PC-9 (cell line): Measurements from ENCODE around the gene TMEM109. TPM values are rescaled to one million over a fixed set of nuclear protein-coding genes. Genes with fewer than 3 reads are reported as not detected.

Experiments
- BruUV-seq: library from RNA; stranded (reverse); fragments of 400-500 nt; replicated peaks from 2 replicates; lab custom pipeline; 2021; lab: Mats Ljungman, UMichigan
- CTCF ChIA-PET: fragments of 300-600 bp; sonication (Branson Sonifier 250); formaldehyde crosslinking; loops from one replicate; lab custom pipeline; 2022; ENCODE audit warnings: antibody characterized with exemption; lab: Charles Lee
- POLR2A ChIA-PET: fragments of 300-600 bp; sonication (Branson Sonifier 250); formaldehyde crosslinking; loops from one replicate; lab custom pipeline; 2022; ENCODE audit warnings: antibody characterized with exemption; ENCODE audit not compliant: unreplicated experiment; lab: Charles Lee
- DNase-seq, 2 experiments: peaks; one replicate each; pipeline versions ENCODE4 v3.0.0 to v3.0.0-alpha.2; 2015 to 2022; ENCODE audit warnings: mixed read lengths in 1 of 2
- H2AFZ ChIP-seq: fragments of 200-600 bp; sonication (generic); 2 replicates; pipeline ENCODE4 v1.8.1; 2017; ENCODE audit warnings: antibody characterized with exemption
- H3F3A ChIP-seq: fragments of 200-600 bp; sonication (generic); 2 replicates; pipeline ENCODE4 v1.8.1; 2017; ENCODE audit warnings: antibody characterized with exemption, mild to moderate bottlenecking, low read depth; ENCODE audit not compliant: insufficient read depth
- H3K27ac ChIP-seq: fragments of 200-600 bp; sonication (generic); 2 replicates; pipeline ENCODE4 v1.6.1; 2016; ENCODE audit warnings: mixed run types
- H3K27me3 ChIP-seq: fragments of 200-600 bp; sonication (generic); 2 replicates; pipeline ENCODE4 v1.6.1; 2016; ENCODE audit warnings: low read depth, mixed run types; ENCODE audit not compliant: insufficient read depth
- H3K36me3 ChIP-seq: fragments of 200-600 bp; sonication (generic); 2 replicates; pipeline ENCODE4 v1.6.1; 2016; ENCODE audit warnings: low read depth, mixed run types
- H3K4me1 ChIP-seq: fragments of 200-600 bp; sonication (generic); replicated peaks from 2 replicates; pipeline ENCODE4 v1.6.1; 2016; ENCODE audit warnings: mixed run types; ENCODE audit not compliant: insufficient read depth
- H3K4me2 ChIP-seq: fragments of 200-600 bp; sonication (generic); 2 replicates; pipeline ENCODE4 v1.6.1; 2017; ENCODE audit warnings: mixed run types
- H3K4me3 ChIP-seq: fragments of 200-600 bp; sonication (generic); 2 replicates; pipeline ENCODE4 v1.6.1; 2016; ENCODE audit warnings: mixed run types
- H3K79me2 ChIP-seq: fragments of 200-600 bp; sonication (generic); 2 replicates; pipeline ENCODE4 v1.6.1; 2017; ENCODE audit warnings: low read depth, mixed run types
- H3K9me2 ChIP-seq: fragments of 200-600 bp; sonication (generic); 2 replicates; pipeline ENCODE4 v1.8.1; 2017; ENCODE audit warnings: mild to moderate bottlenecking; ENCODE audit not compliant: insufficient read depth
- H3K9me3 ChIP-seq: fragments of 200-600 bp; sonication (generic); 2 replicates; pipeline ENCODE4 v1.8.1; 2016; ENCODE audit warnings: low read depth; ENCODE audit not compliant: insufficient read depth
- H4K20me1 ChIP-seq: fragments of 200-600 bp; sonication (generic); 2 replicates; pipeline ENCODE4 v1.8.1; 2017; ENCODE audit not compliant: insufficient read depth
- EZH2 ChIP-seq: fragments of 200-600 bp; sonication (generic); IDR thresholded peaks from 2 replicates; pipeline ENCODE4 v1.8.0; 2017; ENCODE audit warnings: antibody characterized with exemption, low read depth
- intact Hi-C: fragments of 100-400 bp; cut with micrococcal nuclease; formaldehyde crosslinking; loops from one replicate; pipeline ENCODE4 v1.10.0; 2022; ENCODE audit not compliant: unreplicated experiment
- total RNA-seq: library from RNA; stranded (reverse); gene quantifications from 2 replicates; pipeline ENCODE4 v1.2.3, GENCODE V29; 2021
- TF ChIP-seq, protein P1 (sequence below): fragments of 200-600 bp; sonication (generic); conservative IDR thresholded peaks from 2 replicates; pipeline ENCODE4 v1.6.1; 2017; ENCODE audit warnings: mixed run types, antibody characterized with exemption, mild to moderate bottlenecking, moderate library complexity

Gene TMEM109
- total RNA-seq, 1 experiment from 2014 or later: 105 TPM

DNA sequence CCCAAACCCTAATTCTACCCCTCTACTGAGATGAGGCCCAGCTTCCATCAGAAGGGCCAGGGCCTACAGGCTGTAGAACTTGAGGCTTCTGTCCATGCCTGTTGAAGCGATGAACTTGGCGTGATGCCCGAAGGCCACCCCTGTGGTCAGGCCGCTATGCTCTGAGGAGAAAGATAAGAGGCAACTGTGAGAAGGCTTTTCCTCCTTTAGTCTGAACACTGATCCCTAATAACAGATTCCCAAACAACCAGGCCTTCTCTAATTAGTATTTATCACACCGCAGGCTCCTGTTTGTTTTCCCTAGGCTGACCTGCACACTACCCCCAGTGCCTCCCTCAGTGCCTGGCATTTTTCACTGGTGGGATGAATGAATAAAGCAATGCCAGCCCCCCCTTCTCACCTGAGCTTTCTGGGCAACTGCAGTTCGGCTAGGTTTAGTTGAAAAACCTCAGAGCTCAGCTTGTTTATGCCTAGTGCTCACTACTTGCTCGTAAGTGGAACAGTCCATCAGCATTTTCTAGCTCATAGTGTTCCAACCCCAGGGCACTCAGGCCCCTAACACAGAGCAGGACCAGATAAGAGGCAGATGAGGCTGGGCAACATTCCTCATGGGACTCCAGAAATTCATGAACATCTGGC lies 22.7 kb upstream of the TMEM109 start:
- no peaks in the 10 kb centered on the region for H3K27me3 ChIP-seq
- no peaks in the 10 kb centered on the region for H3K4me1 ChIP-seq
- peaks cover 23% of the 10 kb centered on the region for H3F3A ChIP-seq
- no peak overlapping the region for H3K4me2 ChIP-seq
- CTCF ChIA-PET: interaction anchor here (0.6 kb wide), 1 partner anchor 13 kb away, joined by 3 read pairs; no protein-coding TSS in a partner anchor
- TF ChIP-seq, protein P1, sequence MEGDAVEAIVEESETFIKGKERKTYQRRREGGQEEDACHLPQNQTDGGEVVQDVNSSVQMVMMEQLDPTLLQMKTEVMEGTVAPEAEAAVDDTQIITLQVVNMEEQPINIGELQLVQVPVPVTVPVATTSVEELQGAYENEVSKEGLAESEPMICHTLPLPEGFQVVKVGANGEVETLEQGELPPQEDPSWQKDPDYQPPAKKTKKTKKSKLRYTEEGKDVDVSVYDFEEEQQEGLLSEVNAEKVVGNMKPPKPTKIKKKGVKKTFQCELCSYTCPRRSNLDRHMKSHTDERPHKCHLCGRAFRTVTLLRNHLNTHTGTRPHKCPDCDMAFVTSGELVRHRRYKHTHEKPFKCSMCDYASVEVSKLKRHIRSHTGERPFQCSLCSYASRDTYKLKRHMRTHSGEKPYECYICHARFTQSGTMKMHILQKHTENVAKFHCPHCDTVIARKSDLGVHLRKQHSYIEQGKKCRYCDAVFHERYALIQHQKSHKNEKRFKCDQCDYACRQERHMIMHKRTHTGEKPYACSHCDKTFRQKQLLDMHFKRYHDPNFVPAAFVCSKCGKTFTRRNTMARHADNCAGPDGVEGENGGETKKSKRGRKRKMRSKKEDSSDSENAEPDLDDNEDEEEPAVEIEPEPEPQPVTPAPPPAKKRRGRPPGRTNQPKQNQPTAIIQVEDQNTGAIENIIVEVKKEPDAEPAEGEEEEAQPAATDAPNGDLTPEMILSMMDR: no peak
- TF ChIP-seq EZH2: no peak
- intact Hi-C loops: no loop called here
- H3K36me3 ChIP-seq: peaks cover 11% of the 10 kb centered on the region
- no peak overlapping the region for H3K4me3 ChIP-seq
- DNase-seq: no peak
- no peaks in the 10 kb centered on the region for H3K79me2 ChIP-seq
- no TSS peak for BruUV-seq
- POLR2A ChIA-PET: no interaction called here
- no peak overlapping the region for H2AFZ ChIP-seq
- no peak overlapping the region for H3K27ac ChIP-seq
- H4K20me1 ChIP-seq: peaks cover 7% of the 10 kb centered on the region
- H3K9me3 ChIP-seq: no peaks in the 10 kb centered on the region
- H3K9me2 ChIP-seq: no peaks in the 10 kb centered on the region

DNA sequence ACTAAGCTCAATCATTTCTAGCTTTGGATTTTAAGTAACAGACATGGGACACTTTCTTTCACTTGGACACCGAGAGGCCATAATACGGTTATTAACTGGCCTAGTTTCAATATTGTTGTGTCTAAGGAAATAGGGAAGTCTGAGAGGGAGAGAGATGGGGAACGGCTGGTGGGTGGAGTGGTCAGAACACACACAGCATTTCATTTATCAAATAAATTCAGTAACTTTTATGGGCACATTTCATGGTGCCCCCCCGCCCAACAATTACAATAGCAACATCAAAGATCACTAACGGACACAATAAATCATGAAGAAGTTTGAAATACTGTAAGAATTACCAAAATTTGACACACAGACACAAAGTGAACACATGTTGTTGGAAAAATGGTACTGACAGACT lies 18.3 kb upstream of the TMEM109 start:
- H2AFZ ChIP-seq: no peak overlapping the region
- no peaks in the 10 kb centered on the region for H3K4me1 ChIP-seq
- no TSS peak for BruUV-seq
- no peak for DNase-seq
- ChIA-PET POLR2A (no interaction called here), CTCF (interaction anchor here (0.6 kb wide), 1 partner anchor 20 kb away, joined by 3 read pairs; no protein-coding TSS in a partner anchor)
- H3K9me3 ChIP-seq: no peaks in the 10 kb centered on the region
- no peak overlapping the region for H3K27ac ChIP-seq
- no peaks in the 10 kb centered on the region for H3K79me2 ChIP-seq
- no peak overlapping the region for H3K4me3 ChIP-seq
- peaks cover 13% of the 10 kb centered on the region; the same call in 1 of the 2 replicates for H3F3A ChIP-seq
- intact Hi-C loops: loop anchor here (5.0 kb wide), 1 partner anchor 277 kb away; no protein-coding TSS in a partner anchor
- H3K4me2 ChIP-seq: no peak overlapping the region
- no peaks in the 10 kb centered on the region for H3K27me3 ChIP-seq
- TF ChIP-seq, protein P1: no peak
- TF ChIP-seq EZH2: no peak
- H4K20me1 ChIP-seq: no peaks in the 10 kb centered on the region
- H3K9me2 ChIP-seq: no peaks in the 10 kb centered on the region
- H3K36me3 ChIP-seq: peaks cover 44% of the 10 kb centered on the region

DNA sequence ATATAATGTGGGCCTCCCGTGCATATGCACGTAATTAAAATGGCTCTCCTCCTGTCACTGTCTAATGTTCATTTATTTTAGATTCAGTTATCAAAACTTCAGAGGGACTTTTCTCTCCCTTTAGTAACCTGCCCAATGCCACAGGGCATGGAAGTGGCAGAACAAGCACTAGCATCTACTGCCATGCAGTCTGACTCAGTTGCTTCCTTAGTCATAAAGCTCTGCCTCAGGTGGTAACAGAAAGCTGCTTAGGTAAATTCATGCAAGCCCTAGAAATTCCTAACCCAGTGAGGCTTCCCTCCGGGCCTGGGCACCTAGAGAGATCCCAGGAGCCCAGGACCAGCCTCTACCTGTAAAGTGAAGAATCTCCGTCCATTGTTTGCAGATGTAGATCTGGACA lies 16.5 kb upstream of the TMEM109 start:
- CTCF ChIA-PET: no interaction called here
- H3K36me3 ChIP-seq: peaks cover 54% of the 10 kb centered on the region

More for the DNA sequence above, 16.5 kb upstream of the TMEM109 start:
- POLR2A ChIA-PET: no interaction called here
- H3K27me3 ChIP-seq: no peaks in the 10 kb centered on the region
- H4K20me1 ChIP-seq: peaks cover 6% of the 10 kb centered on the region; the same call in 1 of the 2 replicates
- no peak for DNase-seq
- H3K4me2 ChIP-seq: no peak overlapping the region
- H3K27ac ChIP-seq: no peak overlapping the region
- no peak for TF ChIP-seq EZH2
- TF ChIP-seq, protein P1: no peak
- H3K9me3 ChIP-seq: no peaks in the 10 kb centered on the region
- peaks cover 6% of the 10 kb centered on the region for H3K79me2 ChIP-seq
- no peak overlapping the region for H2AFZ ChIP-seq
- H3K4me1 ChIP-seq: no peaks in the 10 kb centered on the region
- H3K9me2 ChIP-seq: no peaks in the 10 kb centered on the region
- intact Hi-C loops: loop anchor here (5.0 kb wide), 1 partner anchor 275 kb away; no protein-coding TSS in a partner anchor
- no peak overlapping the region for H3K4me3 ChIP-seq
- no TSS peak for BruUV-seq
- H3F3A ChIP-seq: peaks cover 26% of the 10 kb centered on the region
